Muscle layer of duodenum (tissue), 2 donors: Measurements from ENCODE around the gene SLC27A6.
"Not testable (repeated sequence)": the region's sequence is repeated elsewhere in the genome, so short reads cannot be mapped to it uniquely, and the experiment has no call there.

Source experiments
- H3K27ac ChIP-seq: one replicate; pipeline ENCODE4 v1.7.0; 2013; ENCODE audit warnings: mild to moderate bottlenecking, low read length
- H3K27me3 ChIP-seq: one replicate; pipeline ENCODE4 v1.7.0; 2013; ENCODE audit warnings: low read depth, mild to moderate bottlenecking, control low read depth, low read length
- H3K36me3 ChIP-seq, 2 donors: one replicate each; pipeline ENCODE4 v1.7.0; 2013; ENCODE audit warnings: low read length in 2 of 2, control low read depth in 1 of 2, mild to moderate bottlenecking in 1 of 2; ENCODE audit not compliant: insufficient read depth in 2 of 2, control insufficient read depth in 1 of 2
- H3K4me1 ChIP-seq, 2 donors: one replicate each; pipeline ENCODE4 v1.7.0; 2013; ENCODE audit warnings: low read length in 2 of 2, mild to moderate bottlenecking in 2 of 2, control low read depth in 1 of 2, moderate library complexity in 1 of 2; ENCODE audit not compliant: insufficient read depth in 2 of 2, control insufficient read depth in 1 of 2
- H3K4me3 ChIP-seq, 2 donors: one replicate each; pipeline ENCODE4 v1.7.0; 2013; ENCODE audit warnings: low read length in 2 of 2, low read depth in 1 of 2, mild to moderate bottlenecking in 1 of 2
- H3K9me3 ChIP-seq, 2 donors: one replicate each; pipeline ENCODE4 v1.7.0; 2013; ENCODE audit warnings: low read length in 2 of 2, control low read depth in 1 of 2, mild to moderate bottlenecking in 1 of 2; ENCODE audit not compliant: control insufficient read depth in 1 of 2
- donor health status: healthy.

SLC27A6 gene

GRCh38 chr5:129036257-129036656, 71.0 kb downstream of the SLC27A6 start:
- H3K4me3 ChIP-seq, H3K9me3 ChIP-seq, H3K4me1 ChIP-seq, H3K27ac ChIP-seq, H3K27me3 ChIP-seq, H3K36me3 ChIP-seq: not testable (repeated sequence)

GRCh38 chr5:129041196-129041881, 76.1 kb downstream of the SLC27A6 start:
- Histone ChIP-seq H3K9me3 (peaks cover 4 to 8% of the 10 kb centered on the region in 2 donors), H3K27me3 (no peaks in the 10 kb centered on the region), H3K36me3 (no peaks in the 10 kb centered on the region), H3K4me1 (no peaks in the 10 kb centered on the region), H3K27ac (no peak overlapping the region), H3K4me3 (no peak overlapping the region)

GRCh38 chr5:129042306-129042705, 77.0 kb downstream of the SLC27A6 start:
- Histone ChIP-seq H3K27ac (no peak overlapping the region), H3K27me3 (no peaks in the 10 kb centered on the region), H3K4me1 (no peaks in the 10 kb centered on the region)

GRCh38 chr5:129043894-129044293, 78.6 kb downstream of the SLC27A6 start:
- Histone ChIP-seq H3K9me3 (peaks cover 4 to 8% of the 10 kb centered on the region in 2 donors), H3K4me3 (no peak overlapping the region), H3K27me3 (no peaks in the 10 kb centered on the region), H3K4me1 (no peaks in the 10 kb centered on the region), H3K27ac (no peak overlapping the region), H3K36me3 (no peaks in the 10 kb centered on the region)

More at GRCh38 chr5:129042306-129042705, 77.0 kb downstream of the SLC27A6 start:
- Histone ChIP-seq H3K9me3 (peaks cover 4 to 8% of the 10 kb centered on the region in 2 donors), H3K4me3 (no peak overlapping the region), H3K36me3 (no peaks in the 10 kb centered on the region)

- no peaks in the 10 kb centered on the region for H3K36me3 ChIP-seq
- no peaks in the 10 kb centered on the region for H3K27me3 ChIP-seq
- H3K27ac ChIP-seq = no peak overlapping the region
- peaks cover 4 to 8% of the 10 kb centered on the region in 2 donors for H3K9me3 ChIP-seq
- H3K4me1 ChIP-seq = no peaks in the 10 kb centered on the region
- H3K4me3 ChIP-seq = no peak overlapping the region
Observed at GRCh38 chr5:129046151-129046550, 80.9 kb downstream of the SLC27A6 start.

- Histone ChIP-seq H3K36me3 (no peaks in the 10 kb centered on the region), H3K9me3 (peaks cover 4 to 5% of the 10 kb centered on the region in 2 donors), H3K4me1 (no peaks in the 10 kb centered on the region), H3K4me3 (no peak overlapping the region), H3K27me3 (no peaks in the 10 kb centered on the region), H3K27ac (no peak overlapping the region)
Observed at GRCh38 chr5:129048509-129048908, 83.2 kb downstream of the SLC27A6 start.

- Histone ChIP-seq H3K36me3 (no peaks in the 10 kb centered on the region), H3K4me3 (no peak overlapping the region), H3K9me3 (peaks cover 0 to 4% of the 10 kb centered on the region in 2 donors), H3K4me1 (no peaks in the 10 kb centered on the region), H3K27ac (no peak overlapping the region), H3K27me3 (no peaks in the 10 kb centered on the region)
Observed at GRCh38 chr5:129049126-129049799, 84.0 kb downstream of the SLC27A6 start.

GRCh38 chr5:129051283-129051682, 86.0 kb downstream of the SLC27A6 start:
- H3K27ac ChIP-seq = no peak overlapping the region
- no peaks in the 10 kb centered on the region for H3K4me1 ChIP-seq
- H3K9me3 ChIP-seq = no peaks in the 10 kb centered on the region
- H3K4me3 ChIP-seq = no peak overlapping the region
- no peaks in the 10 kb centered on the region for H3K36me3 ChIP-seq
- no peaks in the 10 kb centered on the region for H3K27me3 ChIP-seq

GRCh38 chr5:129053438-129053837, 88.2 kb downstream of the SLC27A6 start:
- Histone ChIP-seq H3K36me3 (no peaks in the 10 kb centered on the region), H3K27me3 (no peaks in the 10 kb centered on the region), H3K27ac (no peak overlapping the region), H3K4me1 (no peaks in the 10 kb centered on the region), H3K4me3 (no peak overlapping the region), H3K9me3 (peaks cover 0 to 4% of the 10 kb centered on the region in 2 donors)

- Histone ChIP-seq H3K4me1 (no peaks in the 10 kb centered on the region), H3K27me3 (no peaks in the 10 kb centered on the region), H3K27ac (no peak overlapping the region), H3K4me3 (no peak overlapping the region), H3K9me3 (peaks cover 0 to 4% of the 10 kb centered on the region in 2 donors), H3K36me3 (no peaks in the 10 kb centered on the region)
Observed at GRCh38 chr5:129057329-129057728, 92.0 kb downstream of the SLC27A6 start.

GRCh38 chr5:129061849-129062248, 96.6 kb downstream of the SLC27A6 start:
- H3K27ac ChIP-seq = no peak overlapping the region
- peaks cover 0 to 10% of the 10 kb centered on the region in 2 donors for H3K4me1 ChIP-seq
- H3K4me3 ChIP-seq = no peak overlapping the region
- H3K36me3 ChIP-seq = no peaks in the 10 kb centered on the region
- H3K27me3 ChIP-seq = no peaks in the 10 kb centered on the region
- peaks cover 0 to 4% of the 10 kb centered on the region in 2 donors for H3K9me3 ChIP-seq
